Stimulated activated naive CD4-positive, alpha-beta T cell treated with Interleukin-2 at 50 U/mL for 16 hours (primary cell): Measurements from ENCODE around the gene PRAMEF5.
"Not testable (repeated sequence)": the region's sequence is repeated elsewhere in the genome, so short reads cannot be mapped to it uniquely, and the experiment has no call there.

Experiments
- DNase-seq: peaks from one replicate; lab custom pipeline; 2025; lab: John Stamatoyannopoulos, UW

Gene PRAMEF5

GRCh38 chr1:13277016-13277415 lies 23.0 kb downstream of the PRAMEF5 start:
- DNase-seq: not testable (repeated sequence)

- not testable (repeated sequence) for DNase-seq
Observed at GRCh38 chr1:13279617-13280016, 25.6 kb downstream of the PRAMEF5 start.

GRCh38 chr1:13285037-13285436 lies 31.0 kb downstream of the PRAMEF5 start, which contains the start of gene PRAMEF8:
Gene PRAMEF8, minus strand, starts transcription at chr1:13285137. Its CDS starts 1,046 bp downstream, at chr1:13284091.
- not testable (repeated sequence) for DNase-seq

GRCh38 chr1:13289030-13289429 lies 35.0 kb downstream of the PRAMEF5 start:
- DNase-seq: not testable (repeated sequence)

- DNase-seq: not testable (repeated sequence)
Observed at GRCh38 chr1:13297216-13297931, 43.4 kb downstream of the PRAMEF5 start.

- not testable (repeated sequence) for DNase-seq
Observed at GRCh38 chr1:13298699-13299098, 44.7 kb downstream of the PRAMEF5 start.

GRCh38 chr1:13302197-13302596 lies 48.2 kb downstream of the PRAMEF5 start:
- not testable (repeated sequence) for DNase-seq

- DNase-seq: not testable (repeated sequence)
Observed at GRCh38 chr1:13303239-13303638, 49.2 kb downstream of the PRAMEF5 start, which contains the start of gene PRAMEF33. Gene PRAMEF33, plus strand, starts transcription at chr1:13303539. Its CDS starts 2,416 bp downstream, at chr1:13305955.
